ENCODE results near the gene ARMH2.

GRCh38 chr6:24825130-24825630 lies 26.5 kb upstream of the ARMH2 start:
- no peak for TF ChIP-seq CTCF (IDR thresholded peaks at IDR 0.05)
- no peak for TF ChIP-seq POLR2A (IDR thresholded peaks at IDR 0.05)
